Glomerular visceral epithelial cell (primary cell): Measurements from ENCODE around the gene WNT3A.

Experiments used
- DNase-seq: peaks from one replicate; pipeline ENCODE4 v3.0.0-alpha.2; 2016; ENCODE audit errors: extremely low spot score

Gene WNT3A

DNA sequence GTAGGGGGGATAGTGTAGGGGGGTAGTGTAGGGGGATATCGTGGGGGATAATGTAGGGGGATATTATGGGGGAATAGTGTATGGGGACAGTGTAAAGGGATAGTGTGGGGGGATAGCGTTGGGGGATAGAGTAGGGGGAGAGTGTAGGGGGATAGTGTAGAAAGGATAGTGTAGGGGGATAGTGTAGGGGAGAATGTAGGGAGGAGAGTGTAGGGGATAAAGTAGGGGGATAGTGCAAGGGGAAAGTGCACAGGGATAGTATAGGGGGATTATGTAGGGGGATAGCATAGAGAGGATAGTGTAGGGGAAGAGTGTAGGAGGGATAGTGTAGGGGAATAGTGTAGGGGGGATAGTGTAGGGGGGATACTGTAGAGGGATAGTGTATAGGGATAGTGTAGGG lies 63.4 kb downstream of the WNT3A start:
- no peak for DNase-seq

- DNase-seq, result no peak
These were observed 64.1 kb downstream of the WNT3A start for GRCh38 chr1:228070851-228071250.

- DNase-seq, result no peak
These were observed 65.2 kb downstream of the WNT3A start for GRCh38 chr1:228071839-228072657.

- DNase-seq, result no peak
These were observed 65.9 kb downstream of the WNT3A start for GRCh38 chr1:228072658-228073043.

DNA sequence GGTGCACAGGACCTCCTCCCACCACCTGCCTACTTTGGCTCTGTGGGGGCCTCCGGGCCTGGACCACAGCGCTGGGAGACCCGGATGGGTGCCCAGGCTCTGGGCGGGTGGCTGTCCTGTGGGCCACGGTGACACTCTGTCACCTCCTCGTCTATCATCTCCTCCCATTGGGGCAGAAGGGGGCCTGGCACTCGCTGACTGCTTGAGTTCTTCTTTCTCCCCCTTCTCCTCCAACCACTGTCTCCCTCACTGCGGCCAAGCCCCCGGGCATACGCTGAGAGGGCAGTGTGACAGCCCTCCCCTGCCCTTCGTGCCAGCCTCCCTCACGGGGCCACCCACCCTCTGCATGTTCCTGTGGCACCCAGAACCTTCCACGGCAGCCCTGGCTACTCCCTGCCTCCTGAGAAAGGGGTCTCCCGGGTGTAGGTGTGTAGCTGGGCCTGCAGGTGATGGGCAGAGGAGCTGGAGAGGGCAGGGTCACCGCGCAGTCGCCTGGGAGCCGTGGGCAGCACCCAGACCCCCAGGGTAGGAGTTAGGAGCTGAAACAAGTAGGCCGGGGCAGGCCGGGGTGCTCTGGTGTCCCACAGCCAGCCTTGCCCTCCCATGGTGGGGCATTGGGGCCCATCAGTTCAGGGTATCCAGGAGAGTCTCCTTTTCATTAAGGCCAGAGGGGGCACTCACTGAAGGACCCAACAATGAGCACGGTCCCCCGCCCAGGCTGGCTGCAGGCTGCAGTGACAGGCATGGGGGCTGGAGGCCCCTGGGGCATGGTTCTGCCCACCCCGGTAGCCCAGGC lies 66.5 kb downstream of the WNT3A start:
- DNase-seq, result no peak

DNA sequence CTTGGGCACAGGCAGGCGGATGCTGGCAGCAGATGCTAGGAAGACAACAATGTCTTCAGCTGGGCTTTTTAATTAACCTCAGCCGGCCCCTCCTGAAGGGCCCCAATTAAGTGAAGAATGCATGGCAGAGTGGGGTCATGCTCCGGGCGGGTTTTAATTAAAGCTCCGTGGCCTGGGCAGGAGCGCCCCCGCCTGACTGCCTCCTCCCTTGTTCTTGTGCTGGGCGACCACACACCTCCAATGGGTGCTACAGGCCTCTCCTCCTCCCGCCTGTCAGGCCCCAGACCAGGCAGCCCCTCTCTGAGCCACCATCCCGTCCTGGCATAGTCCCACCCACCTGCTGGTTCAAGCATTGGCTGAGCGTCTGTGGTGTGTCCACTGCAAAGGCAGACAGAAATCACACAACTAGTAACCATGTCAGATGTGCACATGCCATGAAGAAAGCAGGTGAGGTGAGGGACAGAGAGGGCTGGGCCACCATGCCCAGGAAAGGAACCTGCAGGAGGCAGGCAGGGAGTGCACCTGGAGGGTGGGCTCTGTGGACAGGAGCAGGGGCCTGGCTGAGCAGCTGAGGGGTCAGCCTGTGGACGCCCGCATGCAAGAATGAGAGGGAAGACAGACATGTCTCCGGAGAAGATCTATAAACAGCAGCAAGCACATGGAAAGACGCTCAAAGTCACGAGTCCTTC lies 67.2 kb downstream of the WNT3A start:
- DNase-seq, result no peak

- no peak for DNase-seq
These were observed 68.3 kb downstream of the WNT3A start for GRCh38 chr1:228074954-228075730.

DNA sequence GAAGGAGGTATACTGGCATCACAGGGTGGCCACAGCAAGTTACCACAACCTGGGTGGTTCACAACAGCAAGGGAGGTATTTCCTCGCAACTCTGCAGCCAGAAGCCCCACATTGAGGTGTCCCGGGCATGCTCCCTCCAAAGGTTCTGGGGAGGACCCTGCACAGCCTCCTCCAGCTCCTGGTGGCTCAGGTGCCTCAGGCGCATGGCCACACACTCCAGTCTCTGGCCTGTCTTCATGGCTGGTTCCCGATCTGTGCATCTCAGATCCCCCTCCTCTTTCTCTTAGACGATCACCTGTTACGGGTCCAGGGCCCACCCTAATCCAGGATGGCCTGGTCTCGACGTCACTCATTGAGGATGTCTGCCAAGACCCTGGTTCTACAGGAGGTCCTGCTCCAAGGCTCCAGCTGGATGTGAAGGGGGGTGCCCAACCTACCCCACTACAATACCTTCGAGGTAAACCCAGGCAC lies 69.0 kb downstream of the WNT3A start:
- no peak for DNase-seq

DNA sequence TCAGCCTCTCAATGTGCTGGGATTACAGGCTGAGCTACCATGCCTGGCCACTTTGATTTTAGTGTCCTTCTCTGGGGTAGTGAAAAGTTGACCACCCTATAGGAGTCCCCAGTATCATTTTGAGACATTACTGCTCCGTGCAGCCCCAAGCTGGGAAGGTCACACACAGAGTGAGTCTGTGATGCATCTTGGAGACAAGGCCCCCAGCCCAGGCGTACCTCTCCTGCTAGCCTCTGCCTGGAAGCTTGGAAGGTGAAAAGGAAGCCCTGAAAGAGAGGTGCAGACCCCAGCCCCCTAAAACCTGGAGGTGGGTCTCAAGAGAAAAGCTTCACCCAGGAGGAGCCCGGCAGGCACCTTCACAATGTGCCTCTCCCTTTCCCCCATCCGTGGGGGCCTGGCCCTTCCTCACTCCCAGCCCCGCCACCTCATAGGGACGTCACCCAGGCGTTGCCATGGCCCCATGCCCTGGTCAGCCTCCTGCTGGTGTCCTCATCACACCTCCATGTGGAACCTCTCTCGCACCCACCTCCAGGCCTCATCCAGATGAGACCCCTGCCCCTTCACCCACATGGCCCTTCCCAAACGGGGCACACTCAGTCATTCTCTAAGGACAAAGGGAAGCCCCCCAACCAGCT lies 70.1 kb downstream of the WNT3A start:
- no peak for DNase-seq

- DNase-seq, result no peak
These were observed 71.0 kb downstream of the WNT3A start for GRCh38 chr1:228077565-228078330.

GRCh38 chr1:228079013-228079412 lies 72.2 kb downstream of the WNT3A start:
- no peak for DNase-seq

DNA sequence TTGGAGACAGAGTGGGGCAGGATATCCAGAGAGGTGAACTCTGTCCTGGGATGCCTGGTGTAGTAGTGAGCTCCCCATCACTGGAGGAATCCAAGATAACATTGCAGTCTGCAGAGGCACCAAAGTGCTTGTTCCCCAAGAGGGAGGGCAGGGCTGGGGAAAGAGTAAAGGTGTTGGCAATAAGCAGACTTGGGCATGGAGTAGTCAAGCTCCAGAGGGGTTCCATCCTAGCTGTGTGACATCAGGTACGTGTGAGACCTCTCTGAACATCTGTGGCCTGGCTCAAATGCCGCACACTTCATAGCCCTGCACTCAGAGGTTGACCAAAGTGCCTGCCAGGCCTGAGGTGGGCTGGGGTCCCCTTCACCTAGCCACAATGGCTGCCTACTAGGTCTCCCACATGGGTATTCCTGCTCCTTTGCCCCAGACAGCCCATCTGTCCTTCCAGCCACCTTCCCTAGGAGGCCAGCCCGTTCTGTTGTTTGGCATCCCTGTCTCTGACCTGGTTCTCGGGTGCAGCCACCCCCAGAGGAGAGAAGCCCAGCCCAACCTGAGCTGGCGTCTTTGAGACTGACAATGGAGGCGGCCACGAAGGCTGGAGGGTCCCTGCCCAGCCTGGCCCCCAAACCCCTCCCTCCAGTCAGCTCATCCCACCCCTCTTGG lies 72.9 kb downstream of the WNT3A start:
- no peak for DNase-seq

- DNase-seq, result no peak
These were observed 74.3 kb downstream of the WNT3A start for GRCh38 chr1:228081144-228081543.

DNA sequence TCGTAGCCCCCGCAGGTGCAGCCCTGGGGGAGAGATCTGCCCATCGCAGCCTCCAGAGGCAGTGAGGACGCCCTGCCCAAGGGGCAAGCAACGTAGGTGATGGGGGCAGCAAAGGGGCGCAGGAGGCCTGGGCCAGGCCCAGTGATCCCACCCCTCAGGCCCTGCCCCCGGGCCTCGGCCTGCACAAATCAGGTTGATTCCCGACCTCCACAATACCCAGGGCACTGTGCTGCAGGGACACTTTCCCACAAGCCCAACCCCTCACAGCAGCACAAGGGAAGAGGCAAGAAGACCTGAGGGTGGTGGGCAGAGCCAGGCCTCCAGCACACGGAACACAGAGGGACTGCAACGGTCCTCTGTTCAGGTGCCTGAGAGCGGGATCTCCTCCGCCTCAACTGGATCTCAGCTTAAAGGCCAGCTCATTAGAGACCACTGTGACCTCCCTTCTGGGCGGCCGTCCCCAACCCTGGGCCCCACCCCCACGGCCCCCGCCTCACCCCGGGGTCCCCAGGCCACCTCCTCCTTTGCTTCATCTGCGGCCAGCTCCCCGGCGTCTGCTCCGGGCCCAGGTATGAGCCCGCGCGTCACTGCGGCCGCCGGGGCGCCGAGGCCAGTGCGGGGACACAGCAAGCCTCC lies 74.9 kb downstream of the WNT3A start:
- peak; percentile 24 for DNase-seq

DNA sequence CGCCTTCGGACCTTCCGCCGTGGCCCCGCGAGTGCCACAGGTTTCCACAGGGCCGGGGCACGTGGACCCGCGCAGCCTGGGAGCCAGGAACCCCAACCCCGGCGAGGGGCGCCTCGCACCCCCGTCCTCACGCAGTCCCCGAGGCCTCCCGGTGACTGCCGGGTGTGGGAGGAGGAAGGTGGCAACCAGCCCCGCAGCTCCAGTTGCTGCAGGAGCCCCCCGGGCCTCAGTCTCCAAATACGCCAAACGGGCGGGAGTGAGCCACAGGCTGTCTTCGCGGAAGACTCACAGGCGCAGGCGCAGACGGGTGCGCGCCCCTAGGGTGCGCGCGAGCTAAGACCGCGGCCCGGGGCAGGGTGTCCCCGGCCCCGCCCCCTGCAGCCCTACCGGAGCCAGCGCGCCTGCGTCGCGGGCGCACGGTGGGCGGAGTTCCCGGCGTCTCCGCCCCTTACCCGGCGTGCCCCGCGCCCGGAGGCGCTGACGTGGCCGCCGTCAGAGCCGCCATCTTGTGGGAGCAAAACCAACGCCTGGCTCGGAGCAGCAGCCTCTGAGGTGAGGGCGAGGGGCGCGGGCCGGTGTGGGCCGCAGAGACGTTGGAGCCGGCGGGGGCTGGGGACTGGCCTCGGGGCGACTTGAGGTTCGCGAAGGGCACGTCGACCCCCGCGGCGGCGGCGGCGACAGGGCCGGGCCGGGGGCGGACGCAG lies 75.6 kb downstream of the WNT3A start, which contains the start of gene ARF1:
Gene ARF1 (plus strand): TSS at position 495 of the 704 bp plus-strand sequence. CDS start 14,407 bp downstream, outside the sequence.
- peak; percentile 95 for DNase-seq

DNA sequence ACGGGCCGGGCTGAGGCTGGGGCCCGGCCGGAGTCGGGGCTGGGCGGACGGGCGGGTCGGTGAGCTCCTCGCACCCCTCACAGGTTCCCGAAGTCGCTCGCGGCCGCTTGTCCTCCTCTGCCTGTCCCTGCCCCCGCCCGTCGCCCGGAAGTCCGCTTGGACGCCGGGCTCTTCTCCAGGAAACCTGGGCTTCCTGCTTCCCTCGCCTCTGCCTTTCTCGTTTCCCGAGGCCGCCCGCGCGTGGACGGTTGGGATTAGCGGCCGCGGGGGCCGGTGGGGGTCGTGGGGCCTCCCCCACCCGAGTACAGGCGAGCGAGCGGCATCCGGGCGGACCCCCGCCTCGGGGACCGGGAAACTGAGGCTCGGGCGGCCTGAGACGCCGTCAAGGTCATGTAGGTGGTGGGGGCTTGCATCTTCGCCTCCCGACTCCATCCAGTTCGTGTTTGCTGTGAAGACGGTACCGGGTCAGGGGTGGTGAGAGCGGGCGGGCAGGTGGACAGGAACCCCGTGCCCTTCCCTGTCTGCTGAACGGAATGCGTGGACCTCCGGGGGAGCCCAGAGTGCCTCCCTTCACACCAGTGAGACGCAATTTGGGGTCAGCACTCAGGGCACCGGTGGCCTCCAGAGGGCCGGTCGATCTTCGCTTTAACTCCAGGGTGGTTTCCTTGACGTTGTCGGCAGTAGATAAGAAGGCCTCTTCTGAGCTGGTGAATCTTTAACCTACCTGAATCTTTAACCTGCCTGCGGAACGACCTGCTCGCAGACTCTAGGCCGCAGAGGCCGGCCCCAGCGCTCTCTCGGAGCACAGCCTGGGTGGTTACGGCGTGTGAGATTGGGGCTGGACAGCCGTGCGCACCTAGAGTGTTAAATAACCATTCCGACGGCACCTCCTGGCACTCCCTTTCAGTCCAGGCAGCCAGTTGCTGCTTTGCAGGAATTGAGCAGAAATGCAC lies 76.4 kb downstream of the WNT3A start:
- DNase-seq, result peak; percentile 33

DNA sequence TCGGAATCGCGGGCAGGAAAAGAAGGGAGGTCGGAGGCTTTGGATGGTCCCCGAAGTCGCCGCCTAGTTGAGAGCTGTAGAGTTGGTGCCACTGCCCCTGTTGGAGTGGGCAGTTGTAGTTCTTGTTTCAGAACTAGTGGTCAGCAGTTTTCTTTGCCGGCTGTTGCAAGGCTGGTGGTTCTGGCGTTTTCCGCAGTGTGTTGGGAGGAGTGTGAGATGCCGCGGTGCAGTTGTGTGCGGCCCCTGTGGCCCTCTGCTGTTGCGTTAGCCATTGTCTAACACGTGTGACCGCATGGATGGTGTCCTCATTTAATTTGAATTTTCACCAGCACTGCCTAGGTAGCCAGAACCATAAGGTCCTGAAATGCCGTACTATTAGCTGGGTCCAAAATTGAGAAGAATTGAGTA lies 77.1 kb downstream of the WNT3A start:
- DNase-seq, result peak; percentile 28
